HG03457 (cell line): ENCODE data around the gene NTN1.
"Not testable (repeated sequence)": the region's sequence is repeated elsewhere in the genome, so short reads cannot be mapped to it uniquely, and the experiment has no call there.

Experiments used
- ATAC-seq: cut with Tn5 transposase; IDR thresholded peaks from one replicate; pipeline ENCODE4 v1.9.1; 2021; ENCODE audit warnings: moderate number of reproducible peaks; ENCODE audit not compliant: unreplicated experiment

The NTN1 gene

DNA sequence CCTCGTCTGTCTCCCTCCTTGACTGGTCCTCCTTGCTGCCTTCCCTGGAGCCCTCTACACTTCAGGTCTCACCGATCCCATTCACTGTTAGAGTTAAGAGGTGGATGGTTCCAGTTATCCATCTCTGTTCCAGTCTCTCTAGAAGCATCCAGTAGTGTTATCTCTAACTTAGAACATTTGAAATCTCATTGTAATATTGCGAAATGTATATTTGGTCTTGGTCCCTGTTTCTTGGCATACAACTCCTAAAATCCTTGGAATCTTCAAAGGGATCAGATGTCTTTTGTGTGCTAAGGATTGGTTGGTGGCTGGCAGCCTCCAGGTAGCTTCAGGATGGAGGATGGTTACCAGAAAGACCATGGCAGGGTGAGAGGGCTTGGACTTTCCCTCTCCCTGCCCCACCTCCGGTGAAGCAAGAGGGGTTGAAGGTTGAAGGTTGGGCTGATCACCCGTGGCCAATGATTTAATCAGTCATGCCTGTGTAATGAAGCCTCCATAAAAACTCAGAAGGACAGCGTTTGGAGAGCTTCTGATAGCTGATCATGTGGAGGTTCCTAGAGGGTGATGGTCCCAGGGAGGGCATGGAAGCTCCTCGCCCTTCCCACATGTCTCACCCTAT is 59.1 kb downstream of the NTN1 start:
- ATAC-seq, result no peak

DNA sequence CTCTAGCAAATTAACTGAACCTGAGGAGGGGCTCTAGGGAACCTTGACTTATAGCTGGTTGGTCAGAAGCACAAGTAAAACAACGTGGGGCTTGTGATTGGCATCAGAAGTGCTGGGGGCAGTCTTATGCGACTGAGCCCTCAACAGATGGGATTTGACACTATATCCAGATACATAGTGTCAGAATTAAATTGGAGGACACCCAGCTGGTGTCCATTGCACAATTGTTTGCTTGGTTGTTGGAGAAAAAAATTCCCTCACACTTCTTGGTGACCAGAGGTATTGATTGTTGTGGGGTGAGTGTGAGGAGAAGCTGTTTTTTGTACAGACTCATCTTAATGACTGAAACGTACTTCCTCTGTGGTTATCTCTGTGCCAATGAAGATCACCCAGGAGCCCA is 59.7 kb downstream of the NTN1 start:
- ATAC-seq, result no peak

DNA sequence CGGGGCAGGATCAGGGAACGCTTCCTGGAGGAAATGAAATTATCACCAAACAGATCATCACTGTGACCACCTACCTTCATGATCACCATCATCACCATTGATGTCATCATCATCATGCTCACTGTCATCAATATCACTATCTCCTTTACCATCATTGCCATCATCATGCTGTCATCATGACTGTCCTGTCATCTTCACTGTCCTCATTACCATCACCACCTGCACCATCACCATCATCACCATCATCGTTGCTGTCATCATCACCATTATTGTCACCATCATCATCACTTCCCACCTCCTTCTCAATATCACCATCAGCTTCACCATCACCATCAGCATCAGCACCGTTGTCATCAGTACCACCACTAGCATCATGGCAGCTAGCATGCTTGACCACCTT is 65.3 kb downstream of the NTN1 start:
- no peak for ATAC-seq

DNA sequence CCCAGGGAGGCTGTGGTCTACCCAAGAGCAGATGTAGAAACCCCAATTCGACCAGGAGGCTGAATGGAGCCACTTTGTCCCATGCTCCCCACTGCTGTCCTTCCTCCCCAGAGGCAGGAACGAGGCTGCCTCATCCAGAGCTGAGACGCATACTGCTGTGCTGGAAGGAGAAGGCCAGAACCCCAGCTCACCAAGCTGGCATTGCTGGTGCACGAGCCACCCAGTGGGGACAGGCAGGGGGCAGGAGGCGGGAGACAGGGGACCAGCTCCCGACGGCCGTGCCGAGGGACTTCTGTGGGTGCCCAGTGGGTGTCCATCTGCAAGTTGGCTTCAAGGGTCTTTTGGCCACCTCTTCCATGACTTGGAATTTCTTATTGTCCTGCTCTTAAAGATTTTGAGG is 66.6 kb downstream of the NTN1 start:
- no peak for ATAC-seq

DNA sequence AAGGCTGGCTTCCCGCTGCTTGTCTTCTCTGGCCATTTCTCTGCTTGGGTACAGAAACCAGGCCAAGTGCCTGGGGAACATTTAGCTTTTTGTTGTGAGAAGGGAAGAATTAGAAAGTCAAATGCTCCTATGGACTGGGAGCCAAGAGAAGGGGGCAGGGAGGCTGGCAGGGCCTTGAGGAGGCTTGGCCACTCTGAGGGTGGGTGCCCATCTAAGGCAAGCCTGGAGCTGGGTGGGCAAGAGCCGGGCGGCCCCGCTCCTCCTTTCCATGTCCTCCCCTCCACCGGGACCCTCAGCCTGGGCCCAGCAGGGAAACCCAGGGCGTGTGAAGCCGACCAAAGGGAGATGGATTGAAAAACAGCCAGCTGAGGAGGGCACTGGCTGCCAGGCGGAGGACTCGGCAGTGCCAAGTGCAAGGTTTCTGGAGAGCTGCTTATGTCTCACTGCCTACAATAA is 69.4 kb downstream of the NTN1 start:
- no peak for ATAC-seq

DNA sequence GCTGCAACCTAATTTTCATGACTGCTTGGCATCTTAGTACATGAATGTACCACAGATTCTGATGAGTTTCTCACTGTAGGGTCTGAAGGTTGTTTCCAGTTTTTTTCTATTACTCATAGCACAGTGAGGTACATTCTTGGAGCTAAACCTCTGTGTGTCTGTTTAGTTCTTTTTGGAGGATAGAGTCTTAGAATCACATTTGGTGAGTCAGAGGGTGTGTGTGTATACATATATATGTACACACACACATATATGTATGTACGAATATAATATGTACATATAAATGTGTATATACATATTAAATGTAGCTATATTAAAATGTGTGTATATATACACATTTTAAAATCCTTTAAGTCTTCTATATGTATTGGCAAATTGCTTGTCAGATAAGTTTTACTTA is 72.9 kb downstream of the NTN1 start:
- no peak for ATAC-seq

DNA sequence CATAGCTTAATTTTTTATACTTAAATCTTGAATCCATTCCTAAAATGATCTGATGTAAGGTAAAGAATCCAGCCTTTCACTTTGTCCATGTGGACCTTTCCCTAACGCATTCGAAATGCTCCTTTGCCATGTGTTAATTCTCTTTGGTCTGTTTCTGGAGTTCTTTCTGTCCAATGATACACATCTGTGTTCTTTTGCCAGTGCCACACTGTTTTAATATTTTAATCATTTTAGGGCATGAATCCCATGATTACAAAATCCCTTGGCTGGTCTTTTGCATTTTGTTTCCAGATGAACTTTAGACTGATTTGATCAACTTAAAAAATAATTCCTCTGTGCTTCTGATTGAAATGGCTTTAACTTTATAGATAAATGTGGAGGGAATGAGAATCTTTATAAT is 74.1 kb downstream of the NTN1 start:
- ATAC-seq, result no peak

DNA sequence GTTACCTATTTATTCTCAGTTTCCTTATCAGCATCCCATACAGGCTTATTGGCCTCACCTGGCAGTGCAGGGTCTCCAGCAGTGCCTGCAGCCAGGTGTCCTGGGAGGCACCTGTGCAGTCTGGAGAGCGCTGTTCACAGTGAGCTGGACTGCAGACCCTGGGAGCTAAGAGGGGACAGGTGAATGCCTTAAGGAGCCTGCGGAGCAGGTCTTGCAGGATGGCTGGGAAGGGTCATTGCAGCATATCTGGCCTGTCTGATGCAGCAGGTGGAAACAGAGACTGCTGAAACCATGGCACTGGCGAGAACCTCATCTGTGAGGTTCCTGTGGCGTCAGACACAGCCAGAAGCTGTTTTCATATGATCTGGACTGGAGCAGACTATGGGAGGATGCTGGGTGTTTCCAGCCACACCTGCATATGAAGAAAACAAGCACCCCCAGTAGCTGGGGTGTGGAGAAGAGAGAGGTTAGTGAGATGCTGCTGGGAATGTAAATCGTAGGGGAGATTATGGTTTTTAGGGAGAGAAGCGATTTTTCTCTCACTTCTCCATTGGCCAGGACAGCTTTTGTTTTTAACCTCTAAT is 77.0 kb downstream of the NTN1 start:
- no peak for ATAC-seq

DNA sequence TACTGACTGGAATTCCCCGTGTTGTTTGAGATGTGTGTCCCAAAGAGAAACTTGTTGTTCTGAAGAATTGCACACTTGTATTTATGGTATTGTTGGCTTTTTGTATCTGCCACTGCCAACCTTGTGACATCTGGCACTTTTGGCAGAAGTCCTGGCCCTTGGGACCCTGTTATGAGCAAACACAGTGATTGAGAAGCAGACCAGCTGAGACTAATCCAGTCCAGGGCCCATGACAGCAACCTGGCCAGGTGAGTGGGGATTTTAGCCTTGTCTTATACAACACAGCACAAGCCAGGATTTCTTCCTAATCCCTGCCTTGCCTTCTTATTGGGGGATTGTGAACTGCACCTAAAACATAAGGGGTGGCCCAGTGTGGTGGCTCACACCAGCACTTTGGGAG is 80.0 kb downstream of the NTN1 start:
- no peak for ATAC-seq

DNA sequence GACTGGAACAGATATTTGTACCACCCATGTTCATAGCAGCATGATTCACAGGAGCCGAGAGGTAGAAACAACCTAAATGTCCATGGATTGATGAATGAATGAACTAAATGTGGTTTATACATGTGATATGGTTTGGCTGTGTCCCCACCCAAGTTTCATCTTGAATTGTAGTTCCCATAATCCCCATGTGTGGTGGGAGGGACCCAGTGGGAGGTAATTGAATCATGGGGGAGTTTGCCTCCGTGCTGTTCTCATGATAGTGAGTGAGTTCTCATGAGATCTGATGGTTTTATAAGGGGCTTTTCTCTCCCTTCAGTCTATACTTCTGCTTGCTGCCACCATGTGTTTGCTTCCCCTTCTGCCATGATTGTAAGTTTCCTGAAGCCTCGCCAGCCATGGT is 81.9 kb downstream of the NTN1 start:
- not testable (repeated sequence) for ATAC-seq

DNA sequence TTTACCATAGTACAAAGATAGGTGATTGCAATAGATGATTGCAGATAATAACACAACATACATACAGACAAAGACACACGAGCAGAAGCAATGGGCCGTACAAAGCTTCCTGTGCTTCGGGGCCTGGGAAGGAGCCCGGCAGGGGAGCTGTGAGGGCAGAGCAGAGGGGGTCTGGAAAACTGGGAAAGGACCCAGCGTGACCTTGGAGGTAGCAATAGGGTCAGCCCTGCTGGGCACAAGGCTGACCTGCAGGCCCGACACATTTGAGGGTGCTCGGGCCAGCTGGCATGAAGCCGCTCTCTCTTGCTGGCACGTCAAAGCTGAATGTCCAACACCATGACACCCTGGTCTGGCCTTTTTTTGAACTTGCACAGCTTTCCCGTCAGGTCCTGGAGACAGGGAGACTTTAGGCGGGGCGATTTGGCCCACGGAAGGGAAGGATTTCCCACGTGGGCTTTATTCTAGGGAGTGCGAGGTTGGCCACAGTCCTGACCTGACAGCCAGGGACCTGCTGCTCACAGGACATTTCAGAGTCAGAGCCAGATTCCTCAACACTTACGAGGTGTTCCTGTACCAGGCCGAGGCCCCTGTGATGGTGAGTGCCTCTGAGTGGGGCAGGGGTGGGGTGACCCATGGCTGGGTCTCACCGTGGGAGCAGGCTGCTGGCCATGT is 83.2 kb downstream of the NTN1 start:
- ATAC-seq, result no peak

DNA sequence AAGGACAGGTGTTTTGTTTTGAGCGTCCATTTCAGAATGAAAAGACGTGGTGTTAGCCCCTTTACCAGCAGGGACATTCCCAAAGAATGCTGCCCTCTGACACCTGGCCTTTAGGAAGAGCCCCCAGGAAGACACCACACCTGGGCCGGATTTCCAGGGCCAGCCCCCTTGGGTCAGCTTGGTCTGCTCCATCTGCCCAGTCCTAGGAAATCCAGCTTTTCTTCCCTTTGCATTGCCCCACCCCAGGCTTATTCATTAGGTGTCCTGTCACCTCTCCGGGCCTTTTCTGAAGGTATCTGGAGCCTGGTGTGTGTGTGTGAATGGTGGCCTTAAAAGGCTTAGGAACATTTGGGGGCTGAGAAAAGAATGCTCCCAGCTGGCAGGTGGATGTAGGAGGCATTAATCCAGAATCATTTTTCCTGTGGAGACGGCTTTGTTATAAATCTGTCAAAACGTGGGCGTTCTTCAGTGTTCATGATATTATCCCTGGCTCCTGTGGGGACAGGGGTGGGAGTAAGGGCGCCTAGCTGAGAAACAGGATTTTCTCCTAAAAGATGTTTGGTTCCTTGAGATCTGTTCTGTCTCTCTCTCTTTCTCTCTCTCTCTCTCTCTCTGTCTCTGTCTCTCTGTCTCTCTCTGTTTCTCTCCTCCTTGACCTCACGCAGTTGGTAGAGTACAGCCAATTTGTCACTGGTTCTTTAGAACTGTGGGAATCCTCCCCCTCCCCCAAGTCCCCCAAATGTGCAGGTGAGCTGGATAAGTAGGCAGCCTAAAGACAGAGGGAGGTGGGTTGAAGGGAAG is 84.0 kb downstream of the NTN1 start:
- ATAC-seq, result no peak

DNA sequence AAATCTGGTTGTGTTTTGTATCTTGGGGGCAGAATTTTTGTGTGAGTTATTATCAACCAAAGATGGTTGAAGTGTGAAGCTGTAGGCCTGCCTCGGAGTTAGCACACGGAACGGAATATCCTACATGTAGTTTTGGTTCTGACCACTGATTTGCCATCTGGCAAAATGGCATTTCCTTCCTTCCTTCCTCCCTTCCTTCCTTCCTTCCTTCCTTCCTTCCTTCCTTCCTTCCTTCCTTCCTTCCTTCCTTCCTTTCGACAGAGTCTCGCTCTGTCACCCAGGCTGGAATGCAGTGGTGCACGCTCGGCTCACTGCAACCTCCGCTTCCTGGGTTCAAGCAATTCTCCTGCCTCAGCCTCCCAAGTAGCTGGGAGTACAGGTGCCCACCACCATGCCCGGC is 85.0 kb downstream of the NTN1 start:
- ATAC-seq, result not testable (repeated sequence)

DNA sequence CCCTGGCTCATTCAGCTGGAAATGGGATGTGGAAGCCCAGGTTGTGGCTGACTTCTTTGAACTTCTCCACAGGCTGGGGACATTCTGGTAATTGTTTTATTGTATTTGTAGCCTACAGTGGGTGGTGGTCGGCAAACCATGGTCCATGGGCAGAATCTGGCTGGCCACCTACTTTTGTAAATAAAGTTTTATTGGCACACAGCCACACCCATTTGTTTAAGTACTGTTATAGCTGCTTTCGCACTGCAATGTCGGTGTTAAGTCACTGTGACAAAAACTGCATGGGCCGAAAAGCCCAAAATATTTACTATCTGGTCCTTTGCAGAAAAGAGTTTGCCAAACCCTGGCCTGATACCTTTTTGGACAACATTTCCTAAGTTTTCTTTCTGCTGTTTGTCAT is 86.2 kb downstream of the NTN1 start:
- ATAC-seq, result no peak

DNA sequence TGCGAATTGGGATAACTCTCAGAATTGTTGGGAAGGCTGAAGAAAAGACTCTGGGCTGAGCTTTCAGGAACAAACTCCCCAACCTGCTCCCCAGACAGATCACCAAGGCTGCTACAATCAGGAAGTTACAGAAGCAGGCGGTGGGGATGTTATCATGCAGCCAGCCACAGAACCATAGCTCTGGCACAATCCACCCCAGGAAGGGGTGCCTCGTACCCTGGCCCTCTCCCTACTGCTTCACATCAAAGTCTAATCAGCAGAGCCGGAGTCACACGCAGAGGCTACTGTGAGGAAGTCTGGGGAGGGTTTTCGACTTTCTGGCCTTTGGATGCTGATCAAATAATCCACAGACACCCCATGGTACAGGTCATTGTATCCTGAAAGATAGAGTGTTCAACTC is 86.8 kb downstream of the NTN1 start:
- ATAC-seq, result no peak

DNA sequence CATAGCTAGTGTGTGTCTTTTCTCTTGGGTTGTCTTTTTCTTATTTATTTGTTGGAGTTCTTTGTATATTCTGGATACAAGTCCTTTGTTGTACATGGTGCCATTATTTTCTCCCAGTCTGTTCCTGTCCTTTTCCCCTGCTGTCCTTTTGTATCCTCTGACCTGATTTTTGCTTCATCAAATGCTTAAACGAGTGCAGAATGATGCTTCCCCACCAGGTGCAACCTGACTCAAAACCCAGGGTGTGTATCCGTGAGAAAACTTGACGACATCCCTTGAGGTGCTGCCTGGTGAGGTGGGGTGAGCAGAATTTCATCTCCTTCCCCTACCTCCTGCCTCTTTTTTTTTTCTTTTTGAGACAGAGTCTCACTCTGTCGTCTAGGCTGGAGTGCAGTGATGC is 88.6 kb downstream of the NTN1 start:
- ATAC-seq, result no peak

DNA sequence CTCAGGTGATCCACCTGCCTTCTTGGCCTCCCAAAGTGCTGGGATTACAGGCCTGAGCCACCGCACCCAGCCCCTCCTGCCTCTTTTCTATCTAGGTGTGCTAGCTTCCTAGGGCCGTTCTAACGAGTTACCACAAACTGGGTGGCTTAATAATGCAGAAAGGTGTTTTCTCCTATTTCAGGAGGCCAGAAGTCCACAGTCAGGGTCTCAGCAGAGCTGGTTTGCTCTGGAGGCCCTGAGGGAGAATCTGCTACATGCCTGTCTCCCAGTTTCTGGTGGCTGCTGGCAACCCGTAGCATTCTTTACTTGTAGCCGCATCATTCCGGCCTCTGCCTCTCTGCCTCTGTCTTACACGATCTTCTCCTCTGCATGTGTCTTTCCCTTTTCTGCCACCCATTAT is 89.2 kb downstream of the NTN1 start:
- no peak for ATAC-seq

DNA sequence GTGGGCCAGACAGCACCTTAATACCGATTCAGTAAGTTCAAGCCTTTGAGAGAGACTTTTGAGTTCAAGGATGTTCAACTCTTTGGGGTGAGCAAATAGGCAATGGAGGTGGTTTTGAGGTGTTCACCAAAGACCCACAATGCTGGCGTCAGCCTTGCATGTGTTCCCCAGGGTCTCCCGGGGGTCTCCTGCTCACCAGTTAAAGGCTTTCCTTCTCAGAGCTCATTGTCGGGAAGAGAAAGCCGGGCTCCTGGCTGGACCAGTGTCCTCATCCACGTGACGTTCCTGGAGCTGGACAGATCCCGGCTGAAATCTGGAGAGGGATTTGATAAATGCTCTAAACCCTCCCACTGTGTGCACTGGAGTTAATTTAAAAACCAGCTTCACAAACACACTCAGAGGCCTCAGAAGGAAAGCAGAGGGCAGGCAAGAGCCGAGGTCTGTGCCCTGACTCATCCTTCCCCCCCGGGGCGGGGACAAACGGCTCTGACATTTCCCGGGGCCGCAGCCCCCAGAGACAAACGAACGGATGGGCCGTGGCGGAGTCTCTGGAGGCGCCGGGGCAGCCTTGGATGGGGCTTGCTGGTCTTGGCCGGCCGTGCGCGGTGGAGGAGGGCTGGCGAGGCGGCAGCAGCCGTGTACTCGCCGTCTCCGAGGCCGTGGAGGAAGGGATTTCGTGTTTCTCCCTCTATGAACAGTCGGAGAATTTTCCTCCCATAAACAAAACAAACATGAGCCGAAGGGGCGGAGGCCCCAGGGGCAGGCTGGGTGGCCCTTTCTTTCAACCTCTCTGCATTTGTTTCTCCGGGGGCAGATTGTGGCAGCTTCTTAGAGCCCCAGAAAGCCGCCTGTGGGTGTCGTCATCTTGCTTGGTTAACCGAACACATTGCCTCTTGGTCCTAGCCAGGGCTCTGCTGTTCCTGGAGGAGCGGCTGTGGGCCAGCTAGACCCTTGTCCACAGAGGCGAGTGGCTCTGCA is 94.2 kb downstream of the NTN1 start:
- ATAC-seq, result no peak

DNA sequence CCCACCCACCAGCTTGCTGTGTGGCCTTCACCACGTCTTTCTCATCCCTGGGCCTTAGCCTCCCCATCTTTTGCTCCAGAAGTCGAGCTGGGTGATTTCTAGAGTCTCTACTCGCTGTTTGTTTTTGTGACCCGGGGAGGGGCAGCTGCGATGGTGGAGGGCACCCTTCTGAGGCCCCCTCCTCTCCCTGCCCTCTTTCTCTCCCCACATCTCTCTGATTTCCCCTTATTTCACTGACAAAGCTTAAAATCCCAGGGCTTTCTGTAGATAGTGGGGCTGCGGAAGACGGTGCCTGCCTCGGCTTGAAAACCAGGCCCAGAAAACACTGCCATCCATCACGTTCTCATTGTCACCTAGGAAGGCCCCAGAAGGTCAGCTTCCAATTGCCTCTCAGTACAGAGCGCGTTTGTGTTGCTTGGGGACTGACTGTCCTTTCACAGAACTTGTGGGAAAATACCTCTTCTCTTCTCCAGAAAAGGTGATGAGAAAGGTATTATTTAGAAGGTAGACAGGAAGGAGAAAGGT is 95.1 kb downstream of the NTN1 start:
- ATAC-seq, result no peak

DNA sequence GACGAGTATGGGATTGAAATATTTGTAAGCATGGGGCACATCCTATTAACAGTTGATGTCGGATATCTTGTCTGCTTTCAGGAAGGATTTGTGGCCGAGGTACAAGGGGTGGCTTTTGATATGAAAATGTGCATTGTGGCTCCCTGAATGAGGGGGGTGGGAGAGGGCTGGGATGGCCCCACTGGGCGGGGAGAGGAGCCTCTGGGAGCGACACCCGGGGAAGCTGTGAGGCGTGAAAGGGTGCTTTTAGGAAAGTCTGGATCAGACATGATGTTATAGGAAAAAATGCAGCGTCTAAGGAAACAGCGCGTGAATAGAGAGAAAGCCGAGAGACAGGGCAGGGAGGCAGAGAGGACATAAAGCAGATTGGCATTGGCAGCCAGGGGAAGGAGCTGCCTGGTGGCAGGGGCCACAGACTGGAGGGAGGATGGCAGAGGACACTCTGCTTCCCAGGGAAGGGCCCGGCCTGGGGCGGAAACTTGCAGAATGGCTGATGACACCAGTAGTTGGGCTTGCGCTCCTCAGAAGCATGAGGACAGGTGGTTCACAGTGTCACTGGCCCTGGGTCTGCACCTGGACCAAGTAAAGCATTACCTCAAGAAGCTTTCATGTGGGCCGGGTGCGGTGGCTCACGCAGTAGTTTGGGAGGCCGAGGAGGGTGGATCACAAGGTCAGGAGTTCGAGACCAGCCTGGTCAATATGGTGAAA is 95.7 kb downstream of the NTN1 start:
- no peak for ATAC-seq
